Activated CD4-positive, alpha-beta memory T cell treated with anti-CD3 and anti-CD28 coated beads for 36 hours (primary cell): ENCODE results near the gene TAF11L4. TPM values are rescaled to one million over a fixed set of nuclear protein-coding genes. Genes with fewer than 3 reads are reported as not detected.
"Not testable (repeated sequence)": the region's sequence is repeated elsewhere in the genome, so short reads cannot be mapped to it uniquely, and the experiment has no call there.

ENCODE experiments used
- CTCF ChIA-PET: fragments of 350-600 bp; sonication (Branson Sonifier 250); formaldehyde crosslinking; loops from one replicate; lab custom pipeline; 2021; ENCODE audit warnings: antibody characterized with exemption, inconsistent platforms; lab: Charles Lee
- POLR2A ChIA-PET: fragments of 350-600 bp; sonication (Branson Sonifier 250); formaldehyde crosslinking; loops from one replicate; lab custom pipeline; 2021; ENCODE audit warnings: antibody characterized with exemption; lab: Charles Lee
- DNase-seq: peaks from one replicate; pipeline ENCODE4 v3.0.0-alpha.2; 2020
- H3K27ac Mint-ChIP-seq: one replicate; pipeline ENCODE4 v1.8.0; 2021; ENCODE audit warnings: mixed read lengths
- H3K27me3 Mint-ChIP-seq: one replicate; pipeline ENCODE4 v1.8.0; 2021; ENCODE audit warnings: mixed read lengths
- H3K36me3 Mint-ChIP-seq: one replicate; pipeline ENCODE4 v1.8.0; 2021; ENCODE audit warnings: mixed read lengths
- H3K4me1 Mint-ChIP-seq: one replicate; pipeline ENCODE4 v1.8.0; 2021; ENCODE audit warnings: low read depth, mixed read lengths
- H3K4me3 Mint-ChIP-seq: one replicate; pipeline ENCODE4 v1.8.0; 2021; ENCODE audit warnings: mild to moderate bottlenecking, mixed read lengths
- H3K9me3 Mint-ChIP-seq: one replicate; pipeline ENCODE4 v1.8.0; 2021; ENCODE audit warnings: mixed read lengths
- intact Hi-C: fragments of 100-400 bp; cut with micrococcal nuclease; formaldehyde crosslinking; loops from one replicate; pipeline ENCODE4 v1.15.1; 2023
- total RNA-seq, 2 experiments: library from RNA; stranded (reverse); gene quantifications; one replicate each; pipeline ENCODE4 v1.2.3, GENCODE V29; 2021

The TAF11L4 gene
- not detected for total RNA-seq

DNA sequence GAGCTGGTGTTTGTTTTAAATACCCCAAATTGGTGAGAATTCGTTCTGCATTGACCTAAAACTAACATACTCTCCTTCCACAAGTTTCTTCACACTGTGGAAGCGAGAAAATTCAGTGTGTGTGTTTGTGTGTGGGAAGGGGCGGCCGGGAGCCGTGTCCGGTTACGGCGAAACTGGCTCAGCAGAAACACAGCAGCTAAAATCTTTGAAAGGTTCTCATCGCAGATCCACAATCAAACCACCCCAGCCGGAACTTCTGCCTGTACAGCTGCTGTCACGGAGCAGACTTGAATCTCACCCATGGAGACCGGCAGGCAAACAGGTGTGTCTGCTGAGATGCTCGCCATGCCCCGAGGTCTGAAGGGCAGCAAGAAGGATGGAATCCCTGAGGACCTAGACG, at the start of gene TAF11L4:
TAF11L4 (plus strand) TSS at position 301 of the 400 bp plus-strand sequence.
- DNase-seq, CTCF ChIA-PET, H3K4me3 Mint-ChIP-seq, H3K9me3 Mint-ChIP-seq, H3K27me3 Mint-ChIP-seq, H3K27ac Mint-ChIP-seq, intact Hi-C loops, H3K4me1 Mint-ChIP-seq, H3K36me3 Mint-ChIP-seq, POLR2A ChIA-PET: not testable (repeated sequence)

DNA sequence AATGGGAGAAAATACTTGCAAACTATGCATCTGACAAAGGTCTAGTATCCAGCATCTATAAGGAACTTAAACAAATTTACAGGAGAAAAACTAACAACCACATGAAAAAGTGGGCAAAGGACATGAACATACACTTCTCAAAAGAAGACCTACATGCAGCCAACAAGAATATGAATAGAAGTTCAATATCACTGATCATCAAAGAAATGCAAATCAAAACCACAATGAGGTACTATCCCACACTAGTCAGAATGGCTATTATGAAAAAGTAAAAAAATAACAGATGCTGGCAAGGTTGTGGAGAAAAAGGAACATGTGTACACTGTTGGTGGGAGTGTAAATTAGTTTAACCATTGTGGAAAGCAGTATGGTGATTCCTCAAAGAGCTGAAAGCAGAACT, 46.5 kb upstream of the TAF11L4 start:
- POLR2A ChIA-PET, intact Hi-C loops, H3K27me3 Mint-ChIP-seq: not testable (repeated sequence)

GRCh38 chr5:17477043-17477442, 44.6 kb upstream of the TAF11L4 start:
- intact Hi-C loops, result no loop called here
- CTCF ChIA-PET, result no interaction called here
- DNase-seq, result no peak
- Mint-ChIP-seq H3K9me3 (peaks cover 2% of the 10 kb centered on the region), H3K27me3 (no peaks in the 10 kb centered on the region), H3K36me3 (no peaks in the 10 kb centered on the region), H3K4me3 (no peak overlapping the region), H3K4me1 (no peaks in the 10 kb centered on the region), H3K27ac (no peak overlapping the region)
- POLR2A ChIA-PET, result no interaction called here

More for the DNA sequence above, 46.5 kb upstream of the TAF11L4 start:
- H3K4me1 Mint-ChIP-seq, H3K36me3 Mint-ChIP-seq, DNase-seq, H3K4me3 Mint-ChIP-seq, H3K9me3 Mint-ChIP-seq, H3K27ac Mint-ChIP-seq, CTCF ChIA-PET: not testable (repeated sequence)

- CTCF ChIA-PET, result no interaction called here
- H3K4me1 Mint-ChIP-seq, result no peaks in the 10 kb centered on the region
These were observed 43.9 kb upstream of the TAF11L4 start for GRCh38 chr5:17477573-17478265.

GRCh38 chr5:17481378-17481777, 40.2 kb upstream of the TAF11L4 start:
- CTCF ChIA-PET, result interaction anchor here (0.5 kb wide), 1 partner anchor 13 kb away, joined by 3 read pairs; no protein-coding TSS in a partner anchor
- Mint-ChIP-seq H3K36me3 (no peaks in the 10 kb centered on the region), H3K27me3 (no peaks in the 10 kb centered on the region)

More at GRCh38 chr5:17477573-17478265, 43.9 kb upstream of the TAF11L4 start:
- POLR2A ChIA-PET, result no interaction called here
- no peak overlapping the region for H3K4me3 Mint-ChIP-seq
- H3K27ac Mint-ChIP-seq, result no peak overlapping the region
- H3K27me3 Mint-ChIP-seq, result no peaks in the 10 kb centered on the region
- intact Hi-C loops, result no loop called here
- no peak for DNase-seq
- H3K9me3 Mint-ChIP-seq, result peaks cover 2% of the 10 kb centered on the region
- H3K36me3 Mint-ChIP-seq, result no peaks in the 10 kb centered on the region

DNA sequence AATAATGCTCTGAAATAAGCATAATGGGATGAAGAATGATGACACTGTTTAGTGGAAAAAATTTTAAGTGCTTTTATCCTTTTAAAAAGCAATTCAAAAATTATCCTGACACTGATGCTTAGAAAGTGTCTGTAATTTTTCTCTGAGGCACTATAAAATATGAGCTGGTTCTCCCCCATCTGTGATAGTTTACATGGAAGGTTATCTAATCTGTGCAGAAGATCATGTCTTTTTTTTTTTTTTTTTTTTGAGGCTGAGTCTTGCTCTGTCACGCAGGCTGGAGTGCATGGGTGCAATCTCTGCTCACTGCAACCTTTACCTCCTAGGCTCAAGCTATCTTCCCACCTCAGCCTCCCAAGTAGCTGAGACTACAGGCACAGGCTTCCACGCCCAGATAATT, 38.8 kb upstream of the TAF11L4 start:
- no peak for DNase-seq
- intact Hi-C loops, result no loop called here
- no peak overlapping the region for H3K27ac Mint-ChIP-seq
- no peaks in the 10 kb centered on the region for H3K27me3 Mint-ChIP-seq
- no peak overlapping the region for H3K4me3 Mint-ChIP-seq
- ChIA-PET CTCF (no interaction called here), POLR2A (no interaction called here)
- no peaks in the 10 kb centered on the region for H3K4me1 Mint-ChIP-seq
- no peaks in the 10 kb centered on the region for H3K36me3 Mint-ChIP-seq
- peaks cover 2% of the 10 kb centered on the region for H3K9me3 Mint-ChIP-seq

More at GRCh38 chr5:17481378-17481777, 40.2 kb upstream of the TAF11L4 start:
- Mint-ChIP-seq H3K9me3 (peaks cover 2% of the 10 kb centered on the region), H3K27ac (no peak overlapping the region), H3K4me1 (no peaks in the 10 kb centered on the region), H3K4me3 (no peak overlapping the region)
- POLR2A ChIA-PET, result no interaction called here
- intact Hi-C loops, result no loop called here
- no peak for DNase-seq

GRCh38 chr5:17486464-17487173, 35.0 kb upstream of the TAF11L4 start:
- POLR2A ChIA-PET, H3K9me3 Mint-ChIP-seq, CTCF ChIA-PET, H3K27me3 Mint-ChIP-seq, DNase-seq, H3K4me3 Mint-ChIP-seq, intact Hi-C loops, H3K4me1 Mint-ChIP-seq, H3K36me3 Mint-ChIP-seq, H3K27ac Mint-ChIP-seq: not testable (repeated sequence)

DNA sequence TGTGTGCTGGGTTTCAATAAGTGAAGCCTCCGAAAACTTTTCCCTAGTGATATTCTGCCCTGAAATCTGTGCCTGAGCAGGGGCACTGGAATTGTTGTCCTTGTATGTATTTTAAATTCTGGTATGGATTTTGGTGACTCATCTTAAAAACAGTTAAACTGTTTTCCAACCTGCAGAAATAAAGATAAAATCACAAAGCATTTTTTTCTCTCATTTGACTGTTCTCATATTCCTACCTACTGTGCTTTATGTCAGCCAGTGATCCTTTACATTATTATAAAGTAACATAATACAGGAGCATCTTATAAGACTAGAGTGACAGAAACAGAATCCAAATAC, 34.5 kb upstream of the TAF11L4 start:
- H3K27ac Mint-ChIP-seq, result no peak overlapping the region
- no peaks in the 10 kb centered on the region for H3K36me3 Mint-ChIP-seq
- H3K4me3 Mint-ChIP-seq, result no peak overlapping the region
- H3K27me3 Mint-ChIP-seq, result no peaks in the 10 kb centered on the region
- DNase-seq, result no peak
- H3K9me3 Mint-ChIP-seq, result peaks cover 5% of the 10 kb centered on the region
- CTCF ChIA-PET, result no interaction called here
- POLR2A ChIA-PET, result no interaction called here
- intact Hi-C loops, result no loop called here
- no peaks in the 10 kb centered on the region for H3K4me1 Mint-ChIP-seq

DNA sequence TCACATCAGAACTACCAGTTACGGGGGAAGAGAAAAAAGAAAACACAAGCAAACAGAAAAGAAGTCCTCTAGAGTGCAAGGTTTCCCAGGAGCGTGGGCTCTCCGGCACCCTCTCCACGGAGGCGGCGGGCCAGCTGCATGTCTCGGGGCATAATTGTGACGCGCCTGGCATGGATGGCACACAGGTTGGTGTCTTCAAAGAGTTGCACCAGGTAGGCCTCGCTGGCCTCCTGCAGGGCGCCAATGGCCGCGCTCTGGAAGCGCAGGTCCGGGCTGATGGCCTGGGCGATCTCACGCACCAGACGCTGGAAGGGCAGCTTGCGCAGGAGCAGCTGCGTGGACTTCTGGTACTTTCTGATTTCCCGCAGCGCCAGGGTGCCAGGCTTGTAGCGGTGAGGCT, 30.3 kb upstream of the TAF11L4 start:
- H3K27ac Mint-ChIP-seq, H3K4me1 Mint-ChIP-seq, intact Hi-C loops, H3K4me3 Mint-ChIP-seq, DNase-seq, H3K27me3 Mint-ChIP-seq, H3K36me3 Mint-ChIP-seq, CTCF ChIA-PET, POLR2A ChIA-PET: not testable (repeated sequence)
- H3K9me3 Mint-ChIP-seq, result peaks cover 14% of the 10 kb centered on the region

GRCh38 chr5:17492770-17493169, 28.8 kb upstream of the TAF11L4 start:
- Mint-ChIP-seq H3K27me3 (no peaks in the 10 kb centered on the region), H3K27ac (no peak overlapping the region), H3K9me3 (peaks cover 14% of the 10 kb centered on the region), H3K4me1 (no peaks in the 10 kb centered on the region), H3K36me3 (no peaks in the 10 kb centered on the region), H3K4me3 (no peak overlapping the region)
- intact Hi-C loops, result no loop called here
- CTCF ChIA-PET, result no interaction called here
- POLR2A ChIA-PET, result no interaction called here
- no peak for DNase-seq

- Mint-ChIP-seq H3K27me3 (no peaks in the 10 kb centered on the region), H3K4me3 (no peak overlapping the region), H3K27ac (no peak overlapping the region), H3K4me1 (no peaks in the 10 kb centered on the region), H3K9me3 (peaks cover 6% of the 10 kb centered on the region), H3K36me3 (no peaks in the 10 kb centered on the region)
- intact Hi-C loops, result no loop called here
- POLR2A ChIA-PET, result no interaction called here
- CTCF ChIA-PET, result no interaction called here
- DNase-seq, result no peak
These were observed 24.2 kb upstream of the TAF11L4 start for GRCh38 chr5:17497446-17497845.

- H3K4me3 Mint-ChIP-seq, H3K4me1 Mint-ChIP-seq, H3K27me3 Mint-ChIP-seq, DNase-seq, POLR2A ChIA-PET, intact Hi-C loops, H3K27ac Mint-ChIP-seq, H3K36me3 Mint-ChIP-seq, CTCF ChIA-PET, H3K9me3 Mint-ChIP-seq: not testable (repeated sequence)
These were observed 23.7 kb upstream of the TAF11L4 start, which contains the start of gene TAF11L2 for GRCh38 chr5:17497931-17498330. TAF11L2 (plus strand) TSS chr5:17498231.
